GM21717 (cell line): Measurements from ENCODE around the gene MYLK2.
"Not testable (repeated sequence)": the region's sequence is repeated elsewhere in the genome, so short reads cannot be mapped to it uniquely, and the experiment has no call there.

Experiments
- ATAC-seq: cut with Tn5 transposase; IDR thresholded peaks from one replicate; pipeline ENCODE4 v1.9.1; 2021; ENCODE audit warnings: mild to moderate bottlenecking, moderate library complexity; ENCODE audit not compliant: unreplicated experiment

MYLK2 gene

GRCh38 chr20:31815408-31816188, 3.6 kb upstream of the MYLK2 start:
- ATAC-seq = no peak

GRCh38 chr20:31816221-31816620, 2.9 kb upstream of the MYLK2 start:
- no peak for ATAC-seq

- no peak for ATAC-seq
Observed at GRCh38 chr20:31817461-31817860, 1.7 kb upstream of the MYLK2 start.

GRCh38 chr20:31818376-31818908, 714 bp upstream of the MYLK2 start:
- no peak for ATAC-seq

GRCh38 chr20:31820228-31820627, 1.1 kb downstream of the MYLK2 start:
- ATAC-seq = no peak

GRCh38 chr20:31821427-31821826, 2.3 kb downstream of the MYLK2 start:
- no peak for ATAC-seq

GRCh38 chr20:31822421-31823330, 3.5 kb downstream of the MYLK2 start:
- no peak for ATAC-seq

- ATAC-seq = no peak
Observed at GRCh38 chr20:31823360-31824124, 4.4 kb downstream of the MYLK2 start.

GRCh38 chr20:31824125-31824485, 4.9 kb downstream of the MYLK2 start:
- ATAC-seq = no peak

GRCh38 chr20:31824554-31825313, 5.6 kb downstream of the MYLK2 start:
- ATAC-seq = no peak

GRCh38 chr20:31826074-31826473, 6.9 kb downstream of the MYLK2 start:
- no peak for ATAC-seq

- no peak for ATAC-seq
Observed at GRCh38 chr20:31827059-31827458, 7.9 kb downstream of the MYLK2 start.

- ATAC-seq = not testable (repeated sequence)
Observed at GRCh38 chr20:31828016-31828415, 8.9 kb downstream of the MYLK2 start.

GRCh38 chr20:31829731-31830130, 10.6 kb downstream of the MYLK2 start:
- no peak for ATAC-seq

GRCh38 chr20:31830406-31830981, 11.3 kb downstream of the MYLK2 start:
- no peak for ATAC-seq

GRCh38 chr20:31831211-31831610, 12.1 kb downstream of the MYLK2 start:
- no peak for ATAC-seq

- ATAC-seq = no peak
Observed at GRCh38 chr20:31831771-31832306, 12.7 kb downstream of the MYLK2 start.

- no peak for ATAC-seq
Observed at GRCh38 chr20:31833130-31833930, 14.2 kb downstream of the MYLK2 start.
